ENCODE measurements around the gene GNLY. TPM values are rescaled to one million over a fixed set of nuclear protein-coding genes. Genes with fewer than 3 reads are reported as not detected.

Gene GNLY
- total RNA-seq (2011; cell fraction: chromatin; rRNA removed; ENCODE audit: low replicate concordance): 0.21 TPM in 1 of 2 replicates, not detected in the other
- not detected in 2 replicates for total RNA-seq (2011; cell fraction: nucleolus; rRNA removed)
- total RNA-seq (2011; cell fraction: nucleoplasm; rRNA removed): 0.99 TPM in 1 of 2 replicates, not detected in the other
- total RNA-seq (2014; rRNA removed) (not detected in 2 replicates), total RNA-seq (2014; rRNA removed; fragmentation: Illumina TruSeq; extraction: Trizol) (not detected in 2 replicates), total RNA-seq (2015; rRNA removed; fragmentation: Illumina TruSeq; extraction: Trizol) (not detected in 2 replicates), total RNA-seq (2021) (not detected in 2 replicates), polyA plus RNA-seq (2011; rRNA removed) (not detected in 2 replicates), polyA plus RNA-seq (2014; fragmentation: Illumina TruSeq; extraction: Trizol) (not detected in 2 replicates), polyA plus RNA-seq (2014; fragmentation: Nextera tagmentation; extraction: Ambion mirVana) (not detected), polyA plus RNA-seq (2014; rRNA removed) (not detected in 2 replicates), polyA minus RNA-seq (2011; rRNA and poly(A)+ RNA removed) (not detected in 2 replicates), Bru-seq, nascent RNA (percentile 13 among the genes with signal in this experiment), BruChase-seq, experiment 1, labeled RNA remaining after a 2-hour chase (percentile 14 among the genes with signal in this experiment), BruChase-seq, experiment 2, labeled RNA remaining after a 6-hour chase (percentile 13 among the genes with signal in this experiment)
- 0.03 TPM in 1 of 2 replicates, not detected in the other for polyA plus RNA-seq (2011; cell fraction: cytosol; rRNA removed)
- 0.06 TPM in 1 of 2 replicates, not detected in the other for polyA plus RNA-seq (2011; cell fraction: nucleus; rRNA removed)
- 0.37 TPM in 1 of 2 replicates, not detected in the other for polyA plus RNA-seq (2012)
- not detected in 2 replicates for polyA minus RNA-seq (2011; cell fraction: cytosol; rRNA and poly(A)+ RNA removed)
- polyA minus RNA-seq (2011; cell fraction: nucleus; rRNA and poly(A)+ RNA removed): not detected in 2 replicates
- long read RNA-seq, experiment 1: 0 reads
- long read RNA-seq, experiment 2: 0 reads
- long read RNA-seq, experiment 3: 0 reads

DNA sequence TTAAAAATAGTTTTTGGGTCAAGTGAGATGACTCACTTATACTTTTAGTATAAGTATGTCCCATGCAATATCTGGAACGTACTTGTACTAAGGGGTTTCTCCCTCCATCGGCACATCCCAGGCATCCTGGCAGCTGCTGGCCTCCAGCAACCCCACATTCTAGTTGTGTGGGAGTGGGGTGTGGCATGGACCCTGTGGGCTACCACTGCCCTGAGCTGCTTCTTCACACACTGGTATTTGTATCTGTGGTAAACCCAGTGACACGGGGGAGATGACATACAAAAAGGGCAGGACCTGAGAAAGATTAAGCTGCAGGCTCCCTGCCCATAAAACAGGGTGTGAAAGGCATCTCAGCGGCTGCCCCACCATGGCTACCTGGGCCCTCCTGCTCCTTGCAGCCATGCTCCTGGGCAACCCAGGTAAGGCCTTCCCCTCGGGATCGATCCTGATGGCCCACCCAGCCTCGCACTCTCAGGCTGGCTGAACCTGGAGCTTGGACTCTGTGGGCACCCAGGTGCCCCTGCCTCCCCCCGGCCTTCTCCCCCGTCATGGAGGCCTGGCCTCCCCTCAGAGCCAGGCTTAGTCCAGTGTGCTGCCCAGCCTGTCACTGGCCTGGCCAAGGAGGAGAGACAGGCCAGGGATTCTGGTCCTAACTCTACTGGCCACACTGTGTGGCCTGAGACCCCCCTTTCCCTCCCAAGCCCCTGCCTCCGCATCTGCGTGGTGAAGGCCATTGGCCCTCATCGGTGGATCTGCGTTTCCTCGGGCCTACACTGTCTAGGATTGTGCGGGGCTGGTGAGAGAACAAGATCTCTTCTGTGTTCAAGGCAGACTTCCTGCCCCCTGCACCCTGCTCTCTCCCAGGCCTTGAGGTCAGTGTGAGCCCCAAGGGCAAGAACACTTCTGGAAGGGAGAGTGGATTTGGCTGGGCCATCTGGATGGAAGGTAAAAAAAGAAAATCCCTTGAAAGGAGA, at the start of gene GNLY:
TSS of gene GNLY (plus strand) at position 307 of the 974 bp plus-strand sequence. CDS start at position 368, 61 bp downstream.
- Histone ChIP-seq H3K79me2 (ENCODE audit: control insufficient read depth, insufficient read depth, low read length) (no peaks in the 10 kb centered on the region), H3K4me3 (no peak within 1 kb of the TSS), H4K20me1 (replicated peaks; ENCODE audit: control insufficient read depth, insufficient read depth, low read length) (no peaks in the 10 kb centered on the region), H3K9ac (ENCODE audit: insufficient read depth in 1 of 2, low read depth in 2 of 2, low read length in 2 of 2) (peak within 1 kb of the TSS in 1 of 2 experiments; percentile 66; a peak in 2 of 4 replicates), H3K36me3 (ENCODE audit: control insufficient read depth, insufficient read depth, low read length) (no peaks in the 10 kb centered on the region), H3K27me3 (ENCODE audit: control insufficient read depth in 2 of 2, insufficient read depth in 2 of 2, low read length in 2 of 2) (peaks cover 8 to 12% of the 10 kb centered on the region in 2 experiments; a peak in 3 of 5 replicates), H3K4me1 (replicated peaks in 1 of 2; ENCODE audit: control insufficient read depth in 2 of 2, insufficient read depth in 2 of 2, low read length in 2 of 2) (peaks cover 0 to 9% of the 10 kb centered on the region in 2 experiments; a peak in 2 of 5 replicates), H3K4me2 (ENCODE audit: insufficient read depth, low read length) (no peak within 1 kb of the TSS), H3K9me1 (ENCODE audit: control insufficient read depth, insufficient read depth, low read length) (no peaks in the 10 kb centered on the region), H3K9me3 (replicated peaks; ENCODE audit: control insufficient read depth, insufficient read depth, low read depth, low read length) (no peaks in the 10 kb centered on the region), H2AFZ (ENCODE audit: low read depth, low read length) (no peak within 1 kb of the TSS), H3K27ac (ENCODE audit: extremely low read depth, low read depth, low read length) (no peak within 1 kb of the TSS)
- CTCF ChIA-PET (ENCODE audit: low intra/inter-chr PET ratio): no interaction called here
- 28% methylated on average over 11 of the region's 15 CpGs for whole genome bisulfite sequencing (ENCODE audit: insufficient coverage, low coverage, missing lambda C conversion rate)
- in situ Hi-C loops (cut with MboI) (no loop called here), intact Hi-C loops (cut with micrococcal nuclease) (no loop called here)
- ATAC-seq (no peak), FAIRE-seq (no peak), DNase-seq (ENCODE audit: extremely low read depth in 1 of 4, low spot score in 3 of 4) (no peak)
- POLR2A ChIA-PET: interaction anchor here (0.5 to 0.7 kb wide), 2 partner anchors 51 to 612 kb away, joined by 3 read pairs; no protein-coding TSS in a partner anchor
- BruUV-seq (replicated peaks): no TSS peak
- TF ChIP-seq MTF1 (CRISPR knock-in tag; IDR thresholded peaks at IDR 0.05; ENCODE audit: borderline replicate concordance): no peak
- TF ChIP-seq PML (IDR thresholded peaks at IDR 0.05; ENCODE audit: low read length): no peak
